Measurements from ENCODE around the gene STK33. TPM values are rescaled to one million over a fixed set of nuclear protein-coding genes. Genes with fewer than 3 reads are reported as not detected.

Gene STK33
- total RNA-seq, 1 experiment from 2014 or later = 19.5 TPM

DNA sequence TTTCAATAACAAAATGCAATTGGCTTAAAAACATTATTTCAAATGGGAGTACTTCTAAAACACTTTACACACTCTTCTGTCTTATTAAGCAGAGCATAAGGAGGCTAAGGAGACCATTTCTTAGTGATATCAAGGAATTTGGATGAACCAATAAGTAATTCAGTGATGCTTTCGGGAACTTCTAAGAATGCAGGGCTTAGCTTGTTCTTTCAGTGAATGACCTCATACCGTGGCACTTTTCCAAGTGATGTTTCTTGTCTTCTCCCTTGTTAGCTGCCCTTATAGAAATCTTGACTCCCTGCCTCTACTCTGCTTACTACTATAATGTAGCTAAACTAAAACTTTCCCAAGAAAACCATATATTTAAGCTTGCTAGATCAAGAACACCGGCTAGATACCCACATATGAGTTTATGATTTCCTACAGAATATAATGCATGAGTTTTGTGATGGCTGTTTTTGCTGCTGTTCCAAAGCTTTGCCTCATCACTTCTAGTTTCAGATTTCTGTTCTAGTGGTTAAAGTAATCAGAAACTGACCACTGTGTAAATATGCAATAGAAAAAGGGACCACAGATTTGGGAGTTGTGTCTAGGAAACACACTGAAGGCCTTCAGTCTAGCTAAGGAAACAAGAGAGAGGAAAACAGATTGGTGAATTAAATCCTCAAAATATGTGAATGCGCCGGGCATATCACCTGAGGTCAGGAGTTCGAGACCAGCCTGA is 37.5 kb upstream of the STK33 start:
- H3K4me1 Mint-ChIP-seq = no peaks in the 10 kb centered on the region
- WGBS (ENCODE audit: extremely low coverage, insufficient read length, low lambda C conversion rate) = no CpG with 5 or more reads among the region's 6 CpGs
- H2AFZ ChIP-seq (ENCODE audit: low read length) = no peak overlapping the region
- H4K5ac ChIP-seq (ENCODE audit: insufficient read length, low read depth, low read length) = no peak overlapping the region
- H3K27ac ChIP-seq (ENCODE audit: insufficient read length, low read depth, low read length) = no peak overlapping the region
- H3K27me3 Mint-ChIP-seq (ENCODE audit: low read depth) = no peaks in the 10 kb centered on the region
- H3T11ph ChIP-seq (ENCODE audit: low read length) = no peak overlapping the region
- no peak overlapping the region for H3K4me3 Mint-ChIP-seq
- H3K36me3 Mint-ChIP-seq (ENCODE audit: insufficient read depth in 1 of 3, low read depth in 3 of 3) = peaks cover 3 to 9% (median 8%) of the 10 kb centered on the region in 3 experiments; a peak in 5 of 7 replicates
- H2BK5ac ChIP-seq (ENCODE audit: insufficient read length, low read length) = no peak overlapping the region
- H3K56ac ChIP-seq (ENCODE audit: insufficient read length, low read depth, low read length) = no peak overlapping the region
- no peaks in the 10 kb centered on the region for H4K20me1 ChIP-seq (ENCODE audit: control insufficient read depth, insufficient read depth, insufficient read length)
- no peaks in the 10 kb centered on the region for H3K23me2 ChIP-seq (ENCODE audit: insufficient read length, low read depth, low read length, poor library complexity, severe bottlenecking)
- H4K91ac ChIP-seq (ENCODE audit: insufficient read length, low read depth, low read length) = no peak overlapping the region
- no peak overlapping the region for H3K23ac ChIP-seq (ENCODE audit: insufficient read length, low read depth, low read length)
- DNase-seq = no peak
- H2BK15ac ChIP-seq (ENCODE audit: low read depth, low read length) = no peak overlapping the region
- H3K9me3 Mint-ChIP-seq = peaks cover 0 to 3% of the 10 kb centered on the region in 2 experiments; a peak in 1 of 5 replicates
- H2AK5ac ChIP-seq (ENCODE audit: insufficient read length, low read length) = no peak overlapping the region
- no peak overlapping the region; a peak in 1 of 7 replicates for H3K27ac Mint-ChIP-seq
- no peaks in the 10 kb centered on the region for H3K9me3 ChIP-seq (ENCODE audit: control insufficient read depth, low read depth, low read length)
- H3K27me3 ChIP-seq (ENCODE audit: insufficient read depth, low read length) = no peaks in the 10 kb centered on the region
- no peak overlapping the region for H3K18ac ChIP-seq (ENCODE audit: insufficient read length, low read depth, low read length)
- H3K79me2 ChIP-seq (ENCODE audit: insufficient read depth, low read length) = no peaks in the 10 kb centered on the region
- H2BK20ac ChIP-seq (ENCODE audit: low read depth, low read length, poor library complexity, severe bottlenecking) = no peak overlapping the region
- H4K8ac ChIP-seq (replicated peaks; ENCODE audit: insufficient read length, low read depth, low read length) = no peak overlapping the region
- H3K4me2 ChIP-seq (ENCODE audit: insufficient read depth, insufficient read length, low read length) = no peak overlapping the region
- H3K9ac ChIP-seq (ENCODE audit: extremely low read depth, insufficient read length, low read length) = no peak overlapping the region
- H2BK120ac ChIP-seq (ENCODE audit: low read depth, low read length, poor library complexity, severe bottlenecking) = no peak overlapping the region
- H2BK12ac ChIP-seq (ENCODE audit: insufficient read length, low read depth, low read length) = no peak overlapping the region
- TF ChIP-seq, protein P1, sequence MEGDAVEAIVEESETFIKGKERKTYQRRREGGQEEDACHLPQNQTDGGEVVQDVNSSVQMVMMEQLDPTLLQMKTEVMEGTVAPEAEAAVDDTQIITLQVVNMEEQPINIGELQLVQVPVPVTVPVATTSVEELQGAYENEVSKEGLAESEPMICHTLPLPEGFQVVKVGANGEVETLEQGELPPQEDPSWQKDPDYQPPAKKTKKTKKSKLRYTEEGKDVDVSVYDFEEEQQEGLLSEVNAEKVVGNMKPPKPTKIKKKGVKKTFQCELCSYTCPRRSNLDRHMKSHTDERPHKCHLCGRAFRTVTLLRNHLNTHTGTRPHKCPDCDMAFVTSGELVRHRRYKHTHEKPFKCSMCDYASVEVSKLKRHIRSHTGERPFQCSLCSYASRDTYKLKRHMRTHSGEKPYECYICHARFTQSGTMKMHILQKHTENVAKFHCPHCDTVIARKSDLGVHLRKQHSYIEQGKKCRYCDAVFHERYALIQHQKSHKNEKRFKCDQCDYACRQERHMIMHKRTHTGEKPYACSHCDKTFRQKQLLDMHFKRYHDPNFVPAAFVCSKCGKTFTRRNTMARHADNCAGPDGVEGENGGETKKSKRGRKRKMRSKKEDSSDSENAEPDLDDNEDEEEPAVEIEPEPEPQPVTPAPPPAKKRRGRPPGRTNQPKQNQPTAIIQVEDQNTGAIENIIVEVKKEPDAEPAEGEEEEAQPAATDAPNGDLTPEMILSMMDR (conservative IDR thresholded peaks at IDR 0.05) = no peak
- H3K4me1 ChIP-seq (ENCODE audit: insufficient read depth, low read length) = no peaks in the 10 kb centered on the region
- H3K14ac ChIP-seq (ENCODE audit: insufficient read depth, low read length) = no peak overlapping the region
- H3K4ac ChIP-seq (ENCODE audit: low read depth, low read length) = no peak overlapping the region
- H3K79me1 ChIP-seq (ENCODE audit: insufficient read depth, low read depth, low read length, poor library complexity, severe bottlenecking) = no peaks in the 10 kb centered on the region

Measured in H9 (cell line).